Adrenal gland (tissue), 12 donors: ENCODE measurements around the gene LILRB1. TPM values are rescaled to one million over a fixed set of nuclear protein-coding genes. Genes with fewer than 3 reads are reported as not detected.
"Not testable (repeated sequence)": the region's sequence is repeated elsewhere in the genome, so short reads cannot be mapped to it uniquely, and the experiment has no call there.

ENCODE experiments used
- DNase-seq, 7 donors: peaks; one replicate each; pipeline ENCODE4 v3.0.0-alpha.2; 2019 to 2020
- H3K27ac ChIP-seq, 5 donors: fragments of 200-600 bp; sonication (generic) in 4 of 5; 1 replicate in 3 of 5; 2 replicates in 2 of 5; pipeline versions ENCODE4 v1.5.1 to v1.8.0; 2016 to 2020; ENCODE audit warnings: mild to moderate bottlenecking in 1 of 5
- H3K27me3 ChIP-seq: fragments of 200-600 bp; 2 replicates; pipeline ENCODE4 v1.8.0; 2021
- H3K36me3 ChIP-seq, 2 donors: fragments of 200-600 bp; replicated peaks in 1 of 2; 1 replicate in 1 of 2; 2 replicates in 1 of 2; pipeline versions ENCODE4 v1.5.1 to v1.8.0; 2018 to 2022
- H3K4me1 ChIP-seq, 2 donors: fragments of 200-600 bp; replicated peaks in 1 of 2; 1 replicate in 1 of 2; 2 replicates in 1 of 2; pipeline versions ENCODE4 v1.5.1 to v1.8.0; 2018 to 2021
- H3K4me3 ChIP-seq, 4 donors: fragments of 200-600 bp; sonication (generic) in 3 of 4; one replicate each; pipeline ENCODE4 v1.5.1; 2016 to 2018
- H3K9me3 ChIP-seq, 3 donors: fragments of 200-600 bp; sonication (generic) in 1 of 3; replicated peaks in 1 of 3; 1 replicate in 2 of 3; 2 replicates in 1 of 3; pipeline versions ENCODE4 v1.5.1 to v1.8.0; 2016 to 2021
- CTCF ChIP-seq, 6 experiments: fragments of 450-650 bp in 4 of 6; fragments of 200-600 bp in 2 of 6; sonication (generic) in 1 of 6; IDR thresholded peaks; 1 replicate in 5 of 6; 2 replicates in 1 of 6; pipeline versions ENCODE4 v1.5.1 to v1.8.0; 2016 to 2021; ENCODE audit warnings: antibody characterized with exemption in 6 of 6, mild to moderate bottlenecking in 2 of 6, moderate library complexity in 1 of 6
- POLR2A ChIP-seq, 2 donors: fragments of 450-650 bp; IDR thresholded peaks; one replicate each; pipeline ENCODE4 v1.6.1; 2017; ENCODE audit warnings: antibody characterized with exemption in 2 of 2, mild to moderate bottlenecking in 2 of 2, moderate library complexity in 1 of 2
- WGBS, 4 donors: extraction: QIAGEN DNeasy Blood & Tissue Kit in 2 of 4; methylation state at CpG; one replicate each; pipeline versions ENCODE4 v1.1.5 to v1.1.7; 2013 to 2017; 5-methylcytosine and 5-hydroxymethylcytosine counted together
- intact Hi-C, 2 donors: fragments of 100-400 bp; cut with DNase I; formaldehyde crosslinking; loops; one replicate each; pipeline versions ENCODE4 v1.14.1 to v1.15.0; 2022 to 2023
- polyA plus RNA-seq, 3 donors: library from polyadenylated mRNA; stranded (reverse); fragments of 200-250 nt in 2 of 3; fragments of 350-450 nt in 1 of 3; fragmentation: Illumina TruSeq in 1 of 3; extraction: RNeasy Lipid Tissue Mini Kit (QIAGEN cat#74804) in 1 of 3; gene quantifications; one replicate each; pipeline ENCODE4 v1.2.3, GENCODE V29; 2013 to 2014
- total RNA-seq, 9 donors: library from RNA; depleted of rRNA in 4 of 9; stranded (reverse); fragments of >200 nt in 4 of 9; fragments of 120-200 nt in 1 of 9; fragmentation: NEBNext Ultra II Directional in 1 of 9; extraction: Animal tissue kit (Norgen Biotek cat#: 25700) in 1 of 9; gene quantifications; one replicate each; pipeline versions ENCODE4 v1.1.0 to v1.2.4, GENCODE V29; 2013 to 2023
- donor health status: healthy with polysubstance abuse.
- donor health status: Bipolar disorder and iron deficiency.
- donor health status: DM: yes; HTN: yes; CAD: no.
- donor health status: DM: no; HTN: no; CAD: no.
- donor health status: DM: no; HTN: no; CAD: no.
- donor health status: DM: yes; HTN: yes; CAD: no.

LILRB1 gene
- total and polyA plus RNA-seq, 12 donors, result 0.36 to 20.2 (median 7.9) TPM

- Histone ChIP-seq H3K4me3 (no peak overlapping the region), H3K4me1 (no peaks in the 10 kb centered on the region), H3K9me3 (no peaks in the 10 kb centered on the region), H3K27ac (no peak overlapping the region), H3K27me3 (no peaks in the 10 kb centered on the region), H3K36me3 (no peaks in the 10 kb centered on the region)
- TF ChIP-seq CTCF (IDR thresholded peaks at IDR 0.05), result no peak
- no peak for TF ChIP-seq POLR2A (IDR thresholded peaks at IDR 0.05)
- WGBS, 4 donors, result 84 to 88% (median 86%) methylated on average over 18 of the region's 18 CpGs
- intact Hi-C loops, result no loop called here
- DNase-seq, result no peak
These were observed 8.4 kb downstream of the LILRB1 start for GRCh38 chr19:54638683-54639082.

- WGBS, 4 donors, result 52 to 71% (median 57%) methylated on average over 5 of the region's 5 CpGs
- H3K36me3 ChIP-seq, H3K4me1 ChIP-seq, H3K4me3 ChIP-seq, intact Hi-C loops, H3K9me3 ChIP-seq, H3K27me3 ChIP-seq: not testable (repeated sequence)
- peak overlapping the region in 1 of 5 donors; percentile 40 for H3K27ac ChIP-seq
- peak in 1 of 7 donors; percentile 14 for DNase-seq
These were observed 12.7 kb downstream of the LILRB1 start for GRCh38 chr19:54642953-54643352.

GRCh38 chr19:54643583-54643982, 13.3 kb downstream of the LILRB1 start:
- H3K4me3 ChIP-seq, intact Hi-C loops, H3K4me1 ChIP-seq, H3K27me3 ChIP-seq, H3K36me3 ChIP-seq, H3K9me3 ChIP-seq: not testable (repeated sequence)
- WGBS, 4 donors, result 58 to 71% (median 67%) methylated on average over 6 of the region's 6 CpGs
- H3K27ac ChIP-seq, result peak overlapping the region in 2 of 5 donors; percentile 48 to 72
- DNase-seq, result peak in 1 of 7 donors; percentile 15

GRCh38 chr19:54644056-54644455, 13.8 kb downstream of the LILRB1 start:
- peak overlapping the region in 2 of 5 donors; percentile 48 to 72 for H3K27ac ChIP-seq
- H3K4me1 ChIP-seq, result no peaks in the 10 kb centered on the region
- H3K4me3 ChIP-seq, result no peak overlapping the region
- DNase-seq, result peak in 6 of 7 donors; percentile 25 to 60 (median 47)
- no peaks in the 10 kb centered on the region for H3K36me3 ChIP-seq
- no peak for TF ChIP-seq CTCF (IDR thresholded peaks at IDR 0.05)
- no peak for TF ChIP-seq POLR2A (IDR thresholded peaks at IDR 0.05)
- no peaks in the 10 kb centered on the region for H3K9me3 ChIP-seq
- WGBS, 4 donors, result 47 to 58% (median 56%) methylated on average over 3 to 5 of the region's 5 CpGs
- intact Hi-C loops, result no loop called here
- H3K27me3 ChIP-seq, result no peaks in the 10 kb centered on the region

GRCh38 chr19:54646331-54646841, 16.1 kb downstream of the LILRB1 start:
- DNase-seq, result no peak
- TF ChIP-seq CTCF (IDR thresholded peaks at IDR 0.05) (no peak), POLR2A (IDR thresholded peaks at IDR 0.05) (no peak)
- no peaks in the 10 kb centered on the region for H3K4me1 ChIP-seq
- 80 to 89% (median 85%) methylated on average over 16 to 19 of the region's 19 CpGs for WGBS, 4 donors
- intact Hi-C loops, result no loop called here
- H3K36me3 ChIP-seq, result no peaks in the 10 kb centered on the region
- no peak overlapping the region for H3K4me3 ChIP-seq
- no peaks in the 10 kb centered on the region for H3K9me3 ChIP-seq
- no peaks in the 10 kb centered on the region for H3K27me3 ChIP-seq
- no peak overlapping the region for H3K27ac ChIP-seq
